HCT116 (cell line): Measurements from ENCODE around the gene PIH1D1. TPM values are rescaled to one million over a fixed set of nuclear protein-coding genes. Genes with fewer than 3 reads are reported as not detected.

Experiments
- ATAC-seq: fragments of 200-7000 bp; cut with Tn5 transposase; 2 replicates; pipeline ENCODE4 v1.9.1; 2020; ENCODE audit warnings: mild to moderate bottlenecking, moderate library complexity
- BruUV-seq: library from RNA; stranded (reverse); fragments of 400-500 nt; replicated peaks from 2 replicates; lab custom pipeline; 2021; lab: Mats Ljungman, UMichigan
- CTCF ChIA-PET: fragments of 300-600 bp; sonication (Branson Sonifier 250); formaldehyde crosslinking; loops from one replicate; lab custom pipeline; 2021; ENCODE audit warnings: antibody characterized with exemption; lab: Charles Lee
- POLR2A ChIA-PET: fragments of 300-600, 350-600 bp; sonication (Branson Sonifier 250); formaldehyde crosslinking; loops from one replicate; lab custom pipeline; 2021; ENCODE audit warnings: antibody characterized with exemption; lab: Charles Lee
- RAD21 ChIA-PET, 2 experiments: fragments of 300-600 bp; sonication (Branson Sonifier 250); formaldehyde crosslinking; loops; one replicate each; lab custom pipeline; 2023; ENCODE audit warnings: low total read pairs in 2 of 2; ENCODE audit not compliant: uncharacterized antibody in 2 of 2, unreplicated experiment in 2 of 2, low non-redundant PET in 1 of 2; lab: Charles Lee
- DNase-seq: peaks from one replicate; pipeline ENCODE4 v3.0.0-alpha.2; 2010; ENCODE audit warnings: low read depth, low spot score
- H2AFZ ChIP-seq: fragments of 200-600 bp; shearing (Covaris generic), sonication (generic); 2 replicates; pipeline ENCODE4 v1.6.1; 2017; ENCODE audit warnings: low read depth, mixed run types, mixed read lengths, antibody characterized with exemption, low read length; ENCODE audit not compliant: poor library complexity, severe bottlenecking
- H3K27ac ChIP-seq: 2 replicates; pipeline ENCODE4 v1.5.1; 2012; ENCODE audit warnings: low read depth, low read length
- H3K27me3 ChIP-seq: fragments of 200-600 bp; sonication (generic); 2 replicates; pipeline ENCODE4 v1.6.1; 2016; ENCODE audit warnings: mixed run types, low read length, mixed read lengths; ENCODE audit not compliant: insufficient read depth
- H3K36me3 ChIP-seq, 2 experiments: fragments of 200-500 bp in 1 of 2; fragments of 200-600 bp in 1 of 2; sonication (Bioruptor generic) in 1 of 2; sonication (generic) in 1 of 2; 2 replicates each; pipeline versions ENCODE4 v1.5.1 to v1.6.1; 2014 to 2016; ENCODE audit warnings: low read length in 2 of 2, inconsistent platforms in 1 of 2, mixed read lengths in 1 of 2, mixed run types in 1 of 2; ENCODE audit not compliant: insufficient read depth in 2 of 2, control insufficient read depth in 1 of 2
- H3K4me1 ChIP-seq, 2 experiments: fragments of 200-600 bp in 1 of 2; sonication (generic) in 1 of 2; 2 replicates each; pipeline versions ENCODE4 v1.5.1 to v1.6.1; 2012 to 2017; ENCODE audit warnings: low read length in 2 of 2, inconsistent platforms in 1 of 2, mild to moderate bottlenecking in 1 of 2, mixed read lengths in 1 of 2, mixed run types in 1 of 2, moderate library complexity in 1 of 2; ENCODE audit not compliant: insufficient read depth in 2 of 2, control insufficient read depth in 1 of 2
- H3K4me2 ChIP-seq: fragments of 200-600 bp; sonication (generic); 2 replicates; pipeline ENCODE4 v1.6.1; 2017; ENCODE audit warnings: mixed run types, low read length, mixed read lengths
- H3K4me3 ChIP-seq, 2 experiments: fragments of 200-600 bp in 1 of 2; sonication (generic) in 1 of 2; replicated peaks in 1 of 2; 2 replicates each; pipeline ENCODE4 v1.5.1; 2011 to 2016; ENCODE audit warnings: low read length in 2 of 2, control low read depth in 1 of 2, low read depth in 1 of 2, mild to moderate bottlenecking in 1 of 2, mixed read lengths in 1 of 2, mixed run types in 1 of 2
- H3K79me2 ChIP-seq: fragments of 200-600 bp; sonication (generic); 2 replicates; pipeline ENCODE4 v1.6.1; 2017; ENCODE audit warnings: mild to moderate bottlenecking, mixed run types, low read length, moderate library complexity, mixed read lengths; ENCODE audit not compliant: insufficient read depth
- H3K9ac ChIP-seq: fragments of 200-600 bp; sonication (generic); 2 replicates; pipeline ENCODE4 v1.6.1; 2016; ENCODE audit warnings: low read length, mixed read lengths
- H3K9me2 ChIP-seq: fragments of 200-600 bp; sonication (generic), shearing (Covaris generic); 2 replicates; pipeline ENCODE4 v1.6.1; 2017; ENCODE audit warnings: mixed run types, mild to moderate bottlenecking, moderate library complexity; ENCODE audit not compliant: insufficient read depth
- H3K9me3 ChIP-seq, 2 experiments: fragments of 200-500 bp in 1 of 2; fragments of 200-600 bp in 1 of 2; sonication (Bioruptor generic) in 1 of 2; sonication (generic) in 1 of 2; 2 replicates each; pipeline ENCODE4 v1.6.1; 2014 to 2017; ENCODE audit warnings: low read length in 2 of 2, mixed read lengths in 2 of 2, inconsistent platforms in 1 of 2, low read depth in 1 of 2, mild to moderate bottlenecking in 1 of 2, mixed run types in 1 of 2, moderate library complexity in 1 of 2; ENCODE audit not compliant: control insufficient read depth in 1 of 2, insufficient read depth in 1 of 2
- H4K20me1 ChIP-seq: fragments of 200-600 bp; sonication (generic), shearing (Covaris generic); 2 replicates; pipeline ENCODE4 v1.6.1; 2017; ENCODE audit warnings: mixed run types, mild to moderate bottlenecking, moderate library complexity; ENCODE audit not compliant: insufficient read depth
- CEBPB ChIP-seq: IDR thresholded peaks from 2 replicates; pipeline ENCODE4 v1.6.1; 2012; ENCODE audit warnings: low read depth
- EGR1 ChIP-seq: IDR thresholded peaks from 2 replicates; pipeline ENCODE4 v1.6.1; 2012; ENCODE audit warnings: low read depth
- FOSL1 ChIP-seq: IDR thresholded peaks from 2 replicates; pipeline ENCODE4 v1.6.1; 2012; ENCODE audit warnings: low read depth
- POLR2A ChIP-seq: IDR thresholded peaks from 2 replicates; pipeline ENCODE4 v1.7.0; 2011; ENCODE audit warnings: borderline replicate concordance; ENCODE audit not compliant: insufficient read depth, insufficient read length; ENCODE audit errors: extremely low read depth
- POLR2AphosphoS5 ChIP-seq: IDR thresholded peaks from 2 replicates; pipeline ENCODE4 v1.6.1; 2011; ENCODE audit warnings: mild to moderate bottlenecking, low read depth, low read length, moderate library complexity
- SP1 ChIP-seq: IDR thresholded peaks from 2 replicates; pipeline ENCODE4 v1.6.1; 2012; ENCODE audit warnings: low read depth
- TCF7L2 ChIP-seq: IDR thresholded peaks from 2 replicates; pipeline ENCODE4 v1.7.0; 2011; ENCODE audit warnings: borderline replicate concordance, inconsistent platforms; ENCODE audit not compliant: insufficient read depth, insufficient read length; ENCODE audit errors: extremely low read depth
- intact Hi-C: fragments of 100-400 bp; cut with micrococcal nuclease; formaldehyde crosslinking; loops from 2 replicates; pipeline ENCODE4 v1.10.0; 2022
- total RNA-seq: library from RNA; stranded (reverse); gene quantifications from one replicate; pipeline ENCODE4 v1.2.1, GENCODE V29; 2021; ENCODE audit not compliant: unreplicated experiment
- TF ChIP-seq, protein P1 (sequence below), 3 experiments: fragments of 200-600 bp in 1 of 3; sonication (generic) in 1 of 3; IDR thresholded peaks in 2 of 3; conservative IDR thresholded peaks in 1 of 3; 2 replicates each; pipeline ENCODE4 v1.5.1; 2012 to 2017; ENCODE audit warnings: low read depth in 2 of 3, low read length in 2 of 3, antibody characterized with exemption in 1 of 3, borderline replicate concordance in 1 of 3, control low read depth in 1 of 3, mild to moderate bottlenecking in 1 of 3, mixed read lengths in 1 of 3, mixed run types in 1 of 3, moderate library complexity in 1 of 3; ENCODE audit not compliant: insufficient read depth in 1 of 3

PIH1D1 gene
- total RNA-seq, 1 experiment from 2014 or later: 152 TPM

DNA sequence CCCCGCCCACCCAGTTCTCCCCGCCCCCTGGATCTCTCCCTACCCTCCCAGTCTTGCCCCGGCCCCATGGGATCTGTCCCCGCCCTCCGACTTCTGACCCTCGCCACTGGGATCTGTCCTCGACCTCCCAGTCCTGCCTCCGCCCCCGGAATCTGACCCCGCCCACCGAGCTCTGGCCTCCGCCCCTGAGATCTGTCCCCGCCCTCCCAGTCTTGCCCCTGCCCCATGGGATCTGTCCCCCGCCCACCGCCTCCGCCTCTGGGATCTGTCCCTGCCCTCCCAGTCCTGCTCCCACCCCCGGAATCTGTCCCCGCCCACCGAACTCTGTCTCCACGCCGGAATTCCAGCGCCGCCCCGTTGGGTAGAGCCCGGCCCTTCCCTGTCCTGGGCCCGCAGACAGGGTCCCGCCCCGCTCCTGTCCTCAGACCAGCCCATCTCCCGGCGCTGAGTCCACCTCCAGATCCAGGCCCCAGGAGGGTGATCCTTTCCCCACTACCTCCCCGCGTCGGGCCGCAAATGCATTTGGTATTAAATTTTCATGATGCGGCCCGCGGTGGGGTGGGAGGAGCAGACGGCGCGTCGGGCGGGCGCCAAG, 8.7 kb downstream of the PIH1D1 start:
- Histone ChIP-seq H3K36me3 (peaks cover 4 to 9% of the 10 kb centered on the region in 2 experiments; a peak in 2 of 4 replicates), H4K20me1 (no peaks in the 10 kb centered on the region), H2AFZ (peak overlapping the region; percentile 85), H3K9me2 (no peaks in the 10 kb centered on the region), H3K27me3 (peaks cover 16% of the 10 kb centered on the region), H3K4me3 (peak overlapping the region; percentile 63 to 80), H3K27ac (peak overlapping the region; percentile 92), H3K4me1 (peaks cover 9 to 37% of the 10 kb centered on the region in 2 experiments; a peak in 3 of 4 replicates), H3K9me3 (no peaks in the 10 kb centered on the region), H3K4me2 (peak overlapping the region; percentile 98)
- ATAC-seq: peak; percentile 81
- intact Hi-C loops: loop anchor here (1.0 to 2.0 kb wide), 3 partner anchors 51 to 218 kb away; partner anchors contain the start of gene DKKL1
- ChIA-PET POLR2A (interaction anchor here (0.5 to 1.2 kb wide), 7 partner anchors 9 to 212 kb away, joined by 3 to 8 read pairs (median 4); partner anchors contain the start of genes ALDH16A1 and PIH1D1), RAD21 (interaction anchor here (0.8 to 1.1 kb wide), 3 partner anchors 16 to 51 kb away, joined by 3 to 5 read pairs (median 5); no protein-coding TSS in a partner anchor), CTCF (interaction anchor here (0.6 to 1.5 kb wide), 12 partner anchors 9 to 478 kb away, joined by 3 to 15 read pairs (median 3); partner anchors contain the start of genes DKKL1, PIH1D1 and TEAD2)
- peak; percentile 82 for DNase-seq
- TF ChIP-seq TCF7L2: no peak
- TF ChIP-seq EGR1: 0 out of 2 replicates have a peak, but pooled peaks have one; percentile 32
- 0 out of 2 replicates have a peak, but pooled peaks have one; percentile 18 for TF ChIP-seq SP1
- no peak for TF ChIP-seq FOSL1
- TF ChIP-seq POLR2A: peak; percentile 28
- TF ChIP-seq POLR2AphosphoS5: peak; percentile 45
- TF ChIP-seq, all 23 proteins: peak for 4
- BruUV-seq: no TSS peak
- Histone ChIP-seq H3K9ac (peak overlapping the region; percentile 86), H3K79me2 (no peaks in the 10 kb centered on the region)

DNA sequence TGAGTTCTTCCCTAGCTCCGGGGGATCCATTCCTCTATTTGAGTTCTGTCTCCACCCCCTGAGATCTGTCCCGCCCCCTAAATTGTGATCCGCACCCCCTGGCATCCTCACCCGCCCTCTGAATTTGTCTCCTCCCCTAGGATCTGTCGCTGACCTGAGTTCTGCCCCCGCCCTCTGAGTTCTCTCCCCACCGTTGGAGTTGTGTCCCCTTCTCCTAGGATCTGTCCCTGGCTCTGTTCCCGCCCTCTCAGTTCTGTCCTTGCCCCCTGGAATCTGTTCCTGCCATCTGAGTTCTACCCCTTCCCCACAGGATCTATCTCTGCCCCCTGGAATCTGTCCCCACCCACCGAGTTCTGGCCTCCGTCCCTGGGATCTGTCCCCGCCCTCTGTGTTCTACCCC, 9.3 kb downstream of the PIH1D1 start:
- ChIA-PET POLR2A (interaction anchor here (0.5 to 1.2 kb wide), 7 partner anchors 10 to 213 kb away, joined by 3 to 8 read pairs (median 4); partner anchors contain the start of genes ALDH16A1 and PIH1D1), RAD21 (interaction anchor here (0.8 to 1.1 kb wide), 3 partner anchors 16 to 51 kb away, joined by 3 to 5 read pairs (median 5); no protein-coding TSS in a partner anchor), CTCF (interaction anchor here (0.6 to 1.5 kb wide), 12 partner anchors 10 to 478 kb away, joined by 3 to 15 read pairs (median 3); partner anchors contain the start of genes DKKL1, PIH1D1 and TEAD2)
- Histone ChIP-seq H3K4me1 (peaks cover 7 to 33% of the 10 kb centered on the region in 2 experiments; a peak in 3 of 4 replicates), H3K4me3 (peak overlapping the region; percentile 63 to 80; a peak in 3 of 4 replicates), H3K27me3 (peaks cover 19% of the 10 kb centered on the region), H3K36me3 (peaks cover 4 to 9% of the 10 kb centered on the region in 2 experiments; a peak in 2 of 4 replicates), H3K9me3 (no peaks in the 10 kb centered on the region), H4K20me1 (no peaks in the 10 kb centered on the region), H3K27ac (peak overlapping the region; percentile 92; the same call in 1 of the 2 replicates), H3K9ac (peak overlapping the region; percentile 86), H2AFZ (peak overlapping the region; percentile 68), H3K9me2 (no peaks in the 10 kb centered on the region), H3K79me2 (no peaks in the 10 kb centered on the region), H3K4me2 (peak overlapping the region; percentile 98)
- ATAC-seq: no peak
- TF ChIP-seq CEBPB: no peak
- TF ChIP-seq, protein P1, sequence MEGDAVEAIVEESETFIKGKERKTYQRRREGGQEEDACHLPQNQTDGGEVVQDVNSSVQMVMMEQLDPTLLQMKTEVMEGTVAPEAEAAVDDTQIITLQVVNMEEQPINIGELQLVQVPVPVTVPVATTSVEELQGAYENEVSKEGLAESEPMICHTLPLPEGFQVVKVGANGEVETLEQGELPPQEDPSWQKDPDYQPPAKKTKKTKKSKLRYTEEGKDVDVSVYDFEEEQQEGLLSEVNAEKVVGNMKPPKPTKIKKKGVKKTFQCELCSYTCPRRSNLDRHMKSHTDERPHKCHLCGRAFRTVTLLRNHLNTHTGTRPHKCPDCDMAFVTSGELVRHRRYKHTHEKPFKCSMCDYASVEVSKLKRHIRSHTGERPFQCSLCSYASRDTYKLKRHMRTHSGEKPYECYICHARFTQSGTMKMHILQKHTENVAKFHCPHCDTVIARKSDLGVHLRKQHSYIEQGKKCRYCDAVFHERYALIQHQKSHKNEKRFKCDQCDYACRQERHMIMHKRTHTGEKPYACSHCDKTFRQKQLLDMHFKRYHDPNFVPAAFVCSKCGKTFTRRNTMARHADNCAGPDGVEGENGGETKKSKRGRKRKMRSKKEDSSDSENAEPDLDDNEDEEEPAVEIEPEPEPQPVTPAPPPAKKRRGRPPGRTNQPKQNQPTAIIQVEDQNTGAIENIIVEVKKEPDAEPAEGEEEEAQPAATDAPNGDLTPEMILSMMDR (IDR thresholded peaks at IDR 0.05 in 2 of 3, conservative IDR thresholded peaks at IDR 0.05 in 1 of 3; ENCODE audit: borderline replicate concordance in 1 of 3, insufficient read depth in 1 of 3, low read depth in 2 of 3, low read length in 2 of 3): no peak
- no peak for DNase-seq
- no TSS peak for BruUV-seq
- intact Hi-C loops: loop anchor here (2.0 kb wide), 1 partner anchor 218 kb away; no protein-coding TSS in a partner anchor
